HCT116 (cell line): ENCODE data around the gene PLXNB3. TPM values are rescaled to one million over a fixed set of nuclear protein-coding genes. Genes with fewer than 3 reads are reported as not detected.
A peak's percentile ranks its signal among the peaks of the same experiment; 100 is the strongest.

Experiments
- ATAC-seq: fragments of 200-7000 bp; cut with Tn5 transposase; 2 replicates; pipeline ENCODE4 v1.9.1; 2020; ENCODE audit warnings: mild to moderate bottlenecking, moderate library complexity
- BruUV-seq: library from RNA; stranded (reverse); fragments of 400-500 nt; replicated peaks from 2 replicates; lab custom pipeline; 2021; lab: Mats Ljungman, UMichigan
- CTCF ChIA-PET: fragments of 300-600 bp; sonication (Branson Sonifier 250); formaldehyde crosslinking; loops from one replicate; lab custom pipeline; 2021; ENCODE audit warnings: antibody characterized with exemption; lab: Charles Lee
- POLR2A ChIA-PET: fragments of 300-600, 350-600 bp; sonication (Branson Sonifier 250); formaldehyde crosslinking; loops from one replicate; lab custom pipeline; 2021; ENCODE audit warnings: antibody characterized with exemption; lab: Charles Lee
- RAD21 ChIA-PET, 2 experiments: fragments of 300-600 bp; sonication (Branson Sonifier 250); formaldehyde crosslinking; loops; one replicate each; lab custom pipeline; 2023; ENCODE audit warnings: low total read pairs in 2 of 2; ENCODE audit not compliant: uncharacterized antibody in 2 of 2, unreplicated experiment in 2 of 2, low non-redundant PET in 1 of 2; lab: Charles Lee
- DNase-seq: peaks from one replicate; pipeline ENCODE4 v3.0.0-alpha.2; 2010; ENCODE audit warnings: low read depth, low spot score
- H2AFZ ChIP-seq: fragments of 200-600 bp; shearing (Covaris generic), sonication (generic); 2 replicates; pipeline ENCODE4 v1.6.1; 2017; ENCODE audit warnings: low read depth, mixed run types, mixed read lengths, antibody characterized with exemption, low read length; ENCODE audit not compliant: poor library complexity, severe bottlenecking
- H3K27ac ChIP-seq: 2 replicates; pipeline ENCODE4 v1.5.1; 2012; ENCODE audit warnings: low read depth, low read length
- H3K27me3 ChIP-seq: fragments of 200-600 bp; sonication (generic); 2 replicates; pipeline ENCODE4 v1.6.1; 2016; ENCODE audit warnings: mixed run types, low read length, mixed read lengths; ENCODE audit not compliant: insufficient read depth
- H3K36me3 ChIP-seq, 2 experiments: fragments of 200-500 bp in 1 of 2; fragments of 200-600 bp in 1 of 2; sonication (Bioruptor generic) in 1 of 2; sonication (generic) in 1 of 2; 2 replicates each; pipeline versions ENCODE4 v1.5.1 to v1.6.1; 2014 to 2016; ENCODE audit warnings: low read length in 2 of 2, inconsistent platforms in 1 of 2, mixed read lengths in 1 of 2, mixed run types in 1 of 2; ENCODE audit not compliant: insufficient read depth in 2 of 2, control insufficient read depth in 1 of 2
- H3K4me1 ChIP-seq, 2 experiments: fragments of 200-600 bp in 1 of 2; sonication (generic) in 1 of 2; 2 replicates each; pipeline versions ENCODE4 v1.5.1 to v1.6.1; 2012 to 2017; ENCODE audit warnings: low read length in 2 of 2, inconsistent platforms in 1 of 2, mild to moderate bottlenecking in 1 of 2, mixed read lengths in 1 of 2, mixed run types in 1 of 2, moderate library complexity in 1 of 2; ENCODE audit not compliant: insufficient read depth in 2 of 2, control insufficient read depth in 1 of 2
- H3K4me2 ChIP-seq: fragments of 200-600 bp; sonication (generic); 2 replicates; pipeline ENCODE4 v1.6.1; 2017; ENCODE audit warnings: mixed run types, low read length, mixed read lengths
- H3K4me3 ChIP-seq, 2 experiments: fragments of 200-600 bp in 1 of 2; sonication (generic) in 1 of 2; replicated peaks in 1 of 2; 2 replicates each; pipeline ENCODE4 v1.5.1; 2011 to 2016; ENCODE audit warnings: low read length in 2 of 2, control low read depth in 1 of 2, low read depth in 1 of 2, mild to moderate bottlenecking in 1 of 2, mixed read lengths in 1 of 2, mixed run types in 1 of 2
- H3K79me2 ChIP-seq: fragments of 200-600 bp; sonication (generic); 2 replicates; pipeline ENCODE4 v1.6.1; 2017; ENCODE audit warnings: mild to moderate bottlenecking, mixed run types, low read length, moderate library complexity, mixed read lengths; ENCODE audit not compliant: insufficient read depth
- H3K9ac ChIP-seq: fragments of 200-600 bp; sonication (generic); 2 replicates; pipeline ENCODE4 v1.6.1; 2016; ENCODE audit warnings: low read length, mixed read lengths
- H3K9me2 ChIP-seq: fragments of 200-600 bp; sonication (generic), shearing (Covaris generic); 2 replicates; pipeline ENCODE4 v1.6.1; 2017; ENCODE audit warnings: mixed run types, mild to moderate bottlenecking, moderate library complexity; ENCODE audit not compliant: insufficient read depth
- H3K9me3 ChIP-seq, 2 experiments: fragments of 200-500 bp in 1 of 2; fragments of 200-600 bp in 1 of 2; sonication (Bioruptor generic) in 1 of 2; sonication (generic) in 1 of 2; 2 replicates each; pipeline ENCODE4 v1.6.1; 2014 to 2017; ENCODE audit warnings: low read length in 2 of 2, mixed read lengths in 2 of 2, inconsistent platforms in 1 of 2, low read depth in 1 of 2, mild to moderate bottlenecking in 1 of 2, mixed run types in 1 of 2, moderate library complexity in 1 of 2; ENCODE audit not compliant: control insufficient read depth in 1 of 2, insufficient read depth in 1 of 2
- H4K20me1 ChIP-seq: fragments of 200-600 bp; sonication (generic), shearing (Covaris generic); 2 replicates; pipeline ENCODE4 v1.6.1; 2017; ENCODE audit warnings: mixed run types, mild to moderate bottlenecking, moderate library complexity; ENCODE audit not compliant: insufficient read depth
- CBX3 ChIP-seq: IDR thresholded peaks from 2 replicates; pipeline ENCODE4 v1.6.1; 2012; ENCODE audit warnings: low read depth
- CEBPB ChIP-seq: IDR thresholded peaks from 2 replicates; pipeline ENCODE4 v1.6.1; 2012; ENCODE audit warnings: low read depth
- EGR1 ChIP-seq: IDR thresholded peaks from 2 replicates; pipeline ENCODE4 v1.6.1; 2012; ENCODE audit warnings: low read depth
- ELF1 ChIP-seq: IDR thresholded peaks from 2 replicates; pipeline ENCODE4 v1.6.1; 2012; ENCODE audit warnings: low read depth, borderline replicate concordance
- EZH2 ChIP-seq: fragments of 200-600 bp; sonication (generic); IDR thresholded peaks from 2 replicates; pipeline ENCODE4 v1.6.1; 2017; ENCODE audit warnings: antibody characterized with exemption, mixed run types
- EZH2phosphoT487 ChIP-seq: fragments of 200-600 bp; IDR thresholded peaks from 2 replicates; pipeline ENCODE4 v1.6.1; 2018; ENCODE audit warnings: antibody characterized with exemption, borderline replicate concordance
- FOSL1 ChIP-seq: IDR thresholded peaks from 2 replicates; pipeline ENCODE4 v1.6.1; 2012; ENCODE audit warnings: low read depth
- JUND ChIP-seq: IDR thresholded peaks from 2 replicates; pipeline ENCODE4 v1.6.1; 2012
- POLR2A ChIP-seq: IDR thresholded peaks from 2 replicates; pipeline ENCODE4 v1.7.0; 2011; ENCODE audit warnings: borderline replicate concordance; ENCODE audit not compliant: insufficient read depth, insufficient read length; ENCODE audit errors: extremely low read depth
- POLR2AphosphoS5 ChIP-seq: IDR thresholded peaks from 2 replicates; pipeline ENCODE4 v1.6.1; 2011; ENCODE audit warnings: mild to moderate bottlenecking, low read depth, low read length, moderate library complexity
- RAD21 ChIP-seq: IDR thresholded peaks from 2 replicates; pipeline ENCODE4 v1.6.1; 2012; ENCODE audit warnings: low read depth, mild to moderate bottlenecking
- SIN3A ChIP-seq: IDR thresholded peaks from 2 replicates; pipeline ENCODE4 v1.6.1; 2012; ENCODE audit warnings: low read depth
- SP1 ChIP-seq: IDR thresholded peaks from 2 replicates; pipeline ENCODE4 v1.6.1; 2012; ENCODE audit warnings: low read depth
- SRF ChIP-seq: IDR thresholded peaks from 2 replicates; pipeline ENCODE4 v1.6.1; 2012; ENCODE audit warnings: low read depth
- TCF7L2 ChIP-seq: IDR thresholded peaks from 2 replicates; pipeline ENCODE4 v1.7.0; 2011; ENCODE audit warnings: borderline replicate concordance, inconsistent platforms; ENCODE audit not compliant: insufficient read depth, insufficient read length; ENCODE audit errors: extremely low read depth
- ZFX ChIP-seq: fragments of 450-650 bp; IDR thresholded peaks from 2 replicates; pipeline ENCODE4 v1.6.1; 2017
- ZNF274 ChIP-seq: fragments of 200-500 bp; sonication (Bioruptor generic); IDR thresholded peaks from 2 replicates; pipeline ENCODE4 v1.6.1; 2014; ENCODE audit warnings: mild to moderate bottlenecking, low read depth, low read length, inconsistent platforms
- intact Hi-C: fragments of 100-400 bp; cut with micrococcal nuclease; formaldehyde crosslinking; loops from 2 replicates; pipeline ENCODE4 v1.10.0; 2022
- total RNA-seq: library from RNA; stranded (reverse); gene quantifications from one replicate; pipeline ENCODE4 v1.2.1, GENCODE V29; 2021; ENCODE audit not compliant: unreplicated experiment
- TF ChIP-seq, protein P1 (sequence below), 3 experiments: fragments of 200-600 bp in 1 of 3; sonication (generic) in 1 of 3; IDR thresholded peaks in 2 of 3; conservative IDR thresholded peaks in 1 of 3; 2 replicates each; pipeline ENCODE4 v1.5.1; 2012 to 2017; ENCODE audit warnings: low read depth in 2 of 3, low read length in 2 of 3, antibody characterized with exemption in 1 of 3, borderline replicate concordance in 1 of 3, control low read depth in 1 of 3, mild to moderate bottlenecking in 1 of 3, mixed read lengths in 1 of 3, mixed run types in 1 of 3, moderate library complexity in 1 of 3; ENCODE audit not compliant: insufficient read depth in 1 of 3
- TF ChIP-seq, protein P2 (sequence below): IDR thresholded peaks from 2 replicates; pipeline ENCODE4 v1.6.1; 2011; ENCODE audit warnings: mild to moderate bottlenecking, low read length, moderate library complexity; ENCODE audit not compliant: insufficient replicate concordance; ENCODE audit errors: extremely low read depth
- TF ChIP-seq, protein P3 (sequence below): IDR thresholded peaks from 2 replicates; pipeline ENCODE4 v1.6.1; 2012; ENCODE audit warnings: low read depth
- TF ChIP-seq, protein P4 (sequence below): IDR thresholded peaks from 2 replicates; pipeline ENCODE4 v1.6.1; 2012

Gene PLXNB3
- total RNA-seq, 1 experiment from 2014 or later = 4.8 TPM

DNA sequence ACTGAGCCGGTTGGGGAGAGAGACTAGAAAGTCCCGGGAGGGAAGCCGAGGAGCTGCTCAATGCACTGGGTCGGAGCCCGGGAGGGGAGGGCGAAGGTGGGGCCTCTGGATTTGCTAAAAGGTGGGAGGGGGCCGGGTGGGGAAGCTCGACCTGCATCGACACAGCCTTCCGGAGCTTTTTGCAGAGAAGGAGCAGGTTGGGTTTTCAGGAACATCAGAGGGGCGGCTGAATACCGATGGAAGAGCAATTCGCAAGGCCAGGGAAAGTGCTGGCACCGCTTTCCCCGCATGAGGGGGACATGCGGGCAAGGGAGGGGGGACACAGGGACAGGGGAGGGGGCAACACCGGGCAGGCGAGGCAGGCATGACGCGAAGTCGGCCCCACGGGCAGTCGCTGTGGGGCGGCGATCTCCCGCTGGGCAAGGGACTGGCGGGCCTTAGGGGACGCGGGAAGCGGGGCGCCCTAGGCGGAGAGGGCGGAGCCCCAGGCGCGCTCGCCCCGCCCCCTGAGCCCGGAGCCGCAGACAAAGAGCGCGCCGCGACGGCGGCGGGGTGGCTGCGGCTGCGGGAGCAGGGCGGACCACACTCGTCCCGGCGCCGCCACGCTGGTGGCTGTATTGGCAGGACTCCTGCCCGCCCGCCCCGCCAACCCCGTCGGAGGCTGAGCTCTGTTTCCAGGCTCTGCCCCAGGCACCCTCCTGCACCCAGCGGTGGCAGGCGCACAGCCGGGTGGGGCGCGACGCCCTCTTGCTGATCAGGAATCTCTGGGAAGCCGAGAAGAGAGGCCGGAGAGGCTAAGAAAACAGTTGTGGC, 54.7 kb downstream of the PLXNB3 start:
- ChIA-PET POLR2A (no interaction called here), CTCF (no interaction called here), RAD21 (no interaction called here)
- H3K27ac ChIP-seq = no peak overlapping the region; the same call in 1 of the 2 replicates
- peaks cover 0 to 9% of the 10 kb centered on the region in 2 experiments; a peak in 2 of 4 replicates for H3K4me1 ChIP-seq
- no peaks in the 10 kb centered on the region for H3K36me3 ChIP-seq
- H3K4me2 ChIP-seq = peak overlapping the region; percentile 68
- no peaks in the 10 kb centered on the region for H3K79me2 ChIP-seq
- H4K20me1 ChIP-seq = no peaks in the 10 kb centered on the region
- peak overlapping the region; percentile 22 to 46 for H3K4me3 ChIP-seq
- H3K27me3 ChIP-seq = no peaks in the 10 kb centered on the region
- H2AFZ ChIP-seq = no peak overlapping the region
- DNase-seq (no peak), ATAC-seq (peak; percentile 91)
- no peaks in the 10 kb centered on the region for H3K9me2 ChIP-seq
- peak overlapping the region; percentile 23; the same call in 1 of the 2 replicates for H3K9ac ChIP-seq
- intact Hi-C loops = no loop called here
- H3K9me3 ChIP-seq = no peaks in the 10 kb centered on the region
- no TSS peak for BruUV-seq
- TF ChIP-seq FOSL1 = no peak
- no peak for TF ChIP-seq CBX3
- no peak for TF ChIP-seq ZNF274
- peak; percentile 38; the same call in 1 of the 2 replicates for TF ChIP-seq POLR2AphosphoS5
- no peak for TF ChIP-seq SP1
- TF ChIP-seq JUND = no peak
- no peak for TF ChIP-seq CEBPB
- TF ChIP-seq, protein P1, sequence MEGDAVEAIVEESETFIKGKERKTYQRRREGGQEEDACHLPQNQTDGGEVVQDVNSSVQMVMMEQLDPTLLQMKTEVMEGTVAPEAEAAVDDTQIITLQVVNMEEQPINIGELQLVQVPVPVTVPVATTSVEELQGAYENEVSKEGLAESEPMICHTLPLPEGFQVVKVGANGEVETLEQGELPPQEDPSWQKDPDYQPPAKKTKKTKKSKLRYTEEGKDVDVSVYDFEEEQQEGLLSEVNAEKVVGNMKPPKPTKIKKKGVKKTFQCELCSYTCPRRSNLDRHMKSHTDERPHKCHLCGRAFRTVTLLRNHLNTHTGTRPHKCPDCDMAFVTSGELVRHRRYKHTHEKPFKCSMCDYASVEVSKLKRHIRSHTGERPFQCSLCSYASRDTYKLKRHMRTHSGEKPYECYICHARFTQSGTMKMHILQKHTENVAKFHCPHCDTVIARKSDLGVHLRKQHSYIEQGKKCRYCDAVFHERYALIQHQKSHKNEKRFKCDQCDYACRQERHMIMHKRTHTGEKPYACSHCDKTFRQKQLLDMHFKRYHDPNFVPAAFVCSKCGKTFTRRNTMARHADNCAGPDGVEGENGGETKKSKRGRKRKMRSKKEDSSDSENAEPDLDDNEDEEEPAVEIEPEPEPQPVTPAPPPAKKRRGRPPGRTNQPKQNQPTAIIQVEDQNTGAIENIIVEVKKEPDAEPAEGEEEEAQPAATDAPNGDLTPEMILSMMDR (IDR thresholded peaks at IDR 0.05 in 2 of 3, conservative IDR thresholded peaks at IDR 0.05 in 1 of 3; ENCODE audit: borderline replicate concordance in 1 of 3, insufficient read depth in 1 of 3, low read depth in 2 of 3, low read length in 2 of 3) = no peak
- no peak for TF ChIP-seq EGR1
- no peak for TF ChIP-seq POLR2A
- no peak for TF ChIP-seq ZFX
- TF ChIP-seq RAD21 = no peak
- no peak for TF ChIP-seq EZH2
- TF ChIP-seq, protein P2, sequence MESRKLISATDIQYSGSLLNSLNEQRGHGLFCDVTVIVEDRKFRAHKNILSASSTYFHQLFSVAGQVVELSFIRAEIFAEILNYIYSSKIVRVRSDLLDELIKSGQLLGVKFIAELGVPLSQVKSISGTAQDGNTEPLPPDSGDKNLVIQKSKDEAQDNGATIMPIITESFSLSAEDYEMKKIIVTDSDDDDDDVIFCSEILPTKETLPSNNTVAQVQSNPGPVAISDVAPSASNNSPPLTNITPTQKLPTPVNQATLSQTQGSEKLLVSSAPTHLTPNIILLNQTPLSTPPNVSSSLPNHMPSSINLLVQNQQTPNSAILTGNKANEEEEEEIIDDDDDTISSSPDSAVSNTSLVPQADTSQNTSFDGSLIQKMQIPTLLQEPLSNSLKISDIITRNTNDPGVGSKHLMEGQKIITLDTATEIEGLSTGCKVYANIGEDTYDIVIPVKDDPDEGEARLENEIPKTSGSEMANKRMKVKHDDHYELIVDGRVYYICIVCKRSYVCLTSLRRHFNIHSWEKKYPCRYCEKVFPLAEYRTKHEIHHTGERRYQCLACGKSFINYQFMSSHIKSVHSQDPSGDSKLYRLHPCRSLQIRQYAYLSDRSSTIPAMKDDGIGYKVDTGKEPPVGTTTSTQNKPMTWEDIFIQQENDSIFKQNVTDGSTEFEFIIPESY = no peak
- TF ChIP-seq ELF1 = no peak
- TF ChIP-seq EZH2phosphoT487 = no peak
- TF ChIP-seq SIN3A = no peak
- TF ChIP-seq, protein P3, sequence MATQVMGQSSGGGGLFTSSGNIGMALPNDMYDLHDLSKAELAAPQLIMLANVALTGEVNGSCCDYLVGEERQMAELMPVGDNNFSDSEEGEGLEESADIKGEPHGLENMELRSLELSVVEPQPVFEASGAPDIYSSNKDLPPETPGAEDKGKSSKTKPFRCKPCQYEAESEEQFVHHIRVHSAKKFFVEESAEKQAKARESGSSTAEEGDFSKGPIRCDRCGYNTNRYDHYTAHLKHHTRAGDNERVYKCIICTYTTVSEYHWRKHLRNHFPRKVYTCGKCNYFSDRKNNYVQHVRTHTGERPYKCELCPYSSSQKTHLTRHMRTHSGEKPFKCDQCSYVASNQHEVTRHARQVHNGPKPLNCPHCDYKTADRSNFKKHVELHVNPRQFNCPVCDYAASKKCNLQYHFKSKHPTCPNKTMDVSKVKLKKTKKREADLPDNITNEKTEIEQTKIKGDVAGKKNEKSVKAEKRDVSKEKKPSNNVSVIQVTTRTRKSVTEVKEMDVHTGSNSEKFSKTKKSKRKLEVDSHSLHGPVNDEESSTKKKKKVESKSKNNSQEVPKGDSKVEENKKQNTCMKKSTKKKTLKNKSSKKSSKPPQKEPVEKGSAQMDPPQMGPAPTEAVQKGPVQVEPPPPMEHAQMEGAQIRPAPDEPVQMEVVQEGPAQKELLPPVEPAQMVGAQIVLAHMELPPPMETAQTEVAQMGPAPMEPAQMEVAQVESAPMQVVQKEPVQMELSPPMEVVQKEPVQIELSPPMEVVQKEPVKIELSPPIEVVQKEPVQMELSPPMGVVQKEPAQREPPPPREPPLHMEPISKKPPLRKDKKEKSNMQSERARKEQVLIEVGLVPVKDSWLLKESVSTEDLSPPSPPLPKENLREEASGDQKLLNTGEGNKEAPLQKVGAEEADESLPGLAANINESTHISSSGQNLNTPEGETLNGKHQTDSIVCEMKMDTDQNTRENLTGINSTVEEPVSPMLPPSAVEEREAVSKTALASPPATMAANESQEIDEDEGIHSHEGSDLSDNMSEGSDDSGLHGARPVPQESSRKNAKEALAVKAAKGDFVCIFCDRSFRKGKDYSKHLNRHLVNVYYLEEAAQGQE = no peak
- no peak for TF ChIP-seq SRF
- TF ChIP-seq, protein P4, sequence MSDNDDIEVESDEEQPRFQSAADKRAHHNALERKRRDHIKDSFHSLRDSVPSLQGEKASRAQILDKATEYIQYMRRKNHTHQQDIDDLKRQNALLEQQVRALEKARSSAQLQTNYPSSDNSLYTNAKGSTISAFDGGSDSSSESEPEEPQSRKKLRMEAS = 0 out of 2 replicates have a peak, but pooled peaks have one; percentile 20
- TF ChIP-seq TCF7L2 = peak; percentile 32
